HG02571 (cell line): Measurements from ENCODE around the gene TRUB1.
"Not testable (repeated sequence)": the region's sequence is repeated elsewhere in the genome, so short reads cannot be mapped to it uniquely, and the experiment has no call there.

Experiments
- ATAC-seq: cut with Tn5 transposase; IDR thresholded peaks from one replicate; pipeline ENCODE4 v1.9.1; 2021; ENCODE audit warnings: mild to moderate bottlenecking, moderate library complexity; ENCODE audit not compliant: unreplicated experiment

TRUB1 gene

DNA sequence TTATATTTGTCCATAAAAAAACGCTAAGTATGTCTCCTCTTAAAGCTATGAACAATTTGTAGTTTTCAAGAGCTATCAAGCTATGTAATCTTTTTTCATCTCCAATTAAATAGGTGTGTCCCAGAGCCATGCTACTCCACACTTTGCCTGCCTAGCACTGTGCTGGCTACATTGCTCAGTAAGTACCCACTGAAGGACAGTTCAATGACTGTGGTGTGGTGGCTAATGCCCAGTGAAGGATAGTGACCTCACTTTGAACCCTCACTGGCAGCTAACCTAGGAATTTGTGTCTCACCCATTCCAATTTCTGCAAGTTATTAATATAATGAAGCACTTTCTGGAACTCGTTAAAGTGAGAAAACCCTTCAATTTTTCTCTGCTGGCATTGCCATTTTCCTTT, 14.4 kb upstream of the TRUB1 start:
- ATAC-seq = no peak

DNA sequence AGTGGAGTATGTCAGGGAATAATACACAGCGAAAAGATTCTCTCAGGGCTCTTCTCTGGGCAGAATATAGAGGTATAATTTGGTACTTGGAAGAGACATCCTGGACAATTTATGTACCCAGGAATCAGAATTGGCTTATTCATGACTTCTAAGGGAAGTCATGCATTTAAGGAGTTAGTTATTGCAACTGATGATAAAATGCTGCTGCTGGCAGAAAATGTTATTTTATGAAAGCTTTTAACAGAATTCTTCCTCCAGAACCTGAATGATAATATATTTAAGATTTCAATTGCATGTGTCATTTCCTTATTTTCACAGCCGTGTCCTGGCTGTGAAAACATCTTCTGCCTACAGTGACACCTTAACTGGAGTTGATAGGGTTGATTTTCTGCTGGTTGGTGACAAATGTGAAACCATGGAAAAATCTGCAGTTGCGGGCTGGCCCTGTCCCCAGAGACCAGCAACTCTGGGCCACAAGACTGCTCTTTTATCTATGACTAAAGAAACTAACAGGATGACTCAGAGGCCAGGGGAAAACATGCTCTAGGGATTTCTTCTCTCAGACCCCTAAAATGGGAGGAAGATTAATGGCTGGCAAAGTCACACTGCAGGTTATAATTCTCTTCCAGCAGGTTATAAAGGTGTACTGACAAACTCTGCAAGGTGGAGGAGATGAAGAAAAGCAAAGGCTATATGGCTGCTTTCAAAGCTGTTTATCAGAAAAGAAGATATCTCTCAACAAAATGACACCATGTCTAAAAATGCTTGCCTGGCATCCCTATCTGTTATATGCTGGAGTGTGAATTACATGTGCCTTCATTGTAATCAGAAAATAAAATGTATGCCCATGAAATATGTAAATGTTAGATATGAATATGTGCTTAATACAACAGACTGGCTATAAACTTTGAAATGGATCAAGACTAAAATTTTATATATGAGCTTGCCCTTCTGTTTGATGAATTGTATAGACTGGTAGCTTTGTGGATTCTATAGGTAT, 12.1 kb upstream of the TRUB1 start:
- peak; percentile 88 for ATAC-seq

DNA sequence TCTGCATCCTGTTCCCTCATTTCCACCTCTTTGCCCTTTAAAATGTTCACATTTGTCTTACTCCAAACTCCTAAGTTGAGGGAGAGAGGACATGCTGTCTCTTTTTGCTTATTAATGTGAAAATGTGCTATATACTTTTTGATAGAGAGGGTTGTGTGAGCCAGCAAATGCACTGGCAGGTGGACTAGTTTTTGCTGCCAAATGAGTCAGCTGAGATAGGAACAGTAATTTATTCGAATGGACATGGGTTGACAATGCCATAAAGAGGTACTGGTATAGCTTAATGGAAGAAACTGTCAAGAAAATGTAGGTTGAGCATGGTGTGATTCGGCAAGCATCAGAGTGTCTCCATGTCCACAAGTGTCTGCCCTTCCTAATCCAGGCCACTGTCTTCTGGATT, 9.2 kb upstream of the TRUB1 start:
- no peak for ATAC-seq

DNA sequence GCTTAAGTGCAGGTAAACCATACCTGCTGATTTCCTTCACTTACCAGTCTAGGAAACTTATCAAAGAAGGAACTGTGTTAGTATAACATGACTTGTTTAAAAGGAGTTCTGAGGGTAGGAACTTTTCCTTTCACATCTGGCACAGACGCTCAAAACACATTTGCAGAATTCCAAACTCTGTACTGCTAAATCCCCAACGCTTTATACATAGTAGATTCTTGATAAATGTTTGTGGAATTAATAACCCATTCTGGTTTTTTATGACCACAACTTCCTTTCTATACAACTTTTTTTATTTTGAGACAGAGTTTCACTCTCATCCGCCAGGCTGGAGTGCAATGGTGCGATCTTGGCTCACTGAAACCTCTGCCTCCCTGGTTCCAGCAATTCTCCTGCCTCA, 7.7 kb upstream of the TRUB1 start:
- ATAC-seq = no peak

DNA sequence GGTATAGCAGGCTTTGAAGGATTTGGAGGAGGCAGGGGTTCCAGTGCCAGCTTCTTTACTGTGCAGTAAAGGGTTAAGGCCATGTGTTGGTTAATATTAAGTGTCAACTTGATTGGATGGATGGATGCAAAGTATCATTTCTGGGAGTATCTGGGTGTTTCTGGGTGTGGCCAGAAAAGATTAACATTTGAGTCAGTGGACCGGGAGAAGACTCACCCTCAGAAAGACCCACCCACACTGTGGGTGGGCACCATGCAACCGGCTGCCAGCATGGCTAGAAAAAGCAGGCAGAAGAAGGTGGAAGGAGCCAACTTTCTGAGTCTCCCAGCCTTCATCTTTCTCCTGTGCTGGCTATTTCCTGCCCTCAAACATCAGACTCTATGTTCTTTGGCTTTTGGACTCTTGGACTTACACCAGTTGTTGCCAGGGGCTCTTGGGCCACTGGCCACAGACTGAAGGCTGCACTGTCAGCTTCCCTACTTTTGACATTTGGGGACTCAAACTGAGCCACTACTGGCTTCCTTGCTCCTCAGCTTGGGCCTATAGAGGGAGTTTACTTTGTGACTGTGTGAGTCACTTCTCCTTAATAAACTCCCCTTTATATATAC, 6.8 kb upstream of the TRUB1 start:
- no peak for ATAC-seq

DNA sequence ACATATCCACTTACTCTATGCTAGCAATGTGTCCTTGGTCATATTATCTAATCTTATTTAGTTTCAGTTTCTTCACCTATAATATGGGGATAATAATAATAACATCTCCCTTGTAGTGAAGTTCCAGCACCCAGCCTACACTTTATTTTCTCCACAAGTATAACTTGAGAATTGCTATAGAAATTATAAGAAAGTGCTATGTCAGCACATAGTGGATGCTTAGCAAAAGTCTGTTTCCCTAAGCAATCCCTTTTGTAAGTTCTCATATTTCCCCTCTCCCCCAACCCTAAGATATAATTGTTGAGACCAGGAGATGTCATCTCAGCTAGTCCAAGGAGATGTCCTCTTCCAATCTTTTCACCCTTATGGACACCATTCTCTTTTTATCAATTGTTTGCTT, 5.8 kb upstream of the TRUB1 start:
- ATAC-seq = no peak

DNA sequence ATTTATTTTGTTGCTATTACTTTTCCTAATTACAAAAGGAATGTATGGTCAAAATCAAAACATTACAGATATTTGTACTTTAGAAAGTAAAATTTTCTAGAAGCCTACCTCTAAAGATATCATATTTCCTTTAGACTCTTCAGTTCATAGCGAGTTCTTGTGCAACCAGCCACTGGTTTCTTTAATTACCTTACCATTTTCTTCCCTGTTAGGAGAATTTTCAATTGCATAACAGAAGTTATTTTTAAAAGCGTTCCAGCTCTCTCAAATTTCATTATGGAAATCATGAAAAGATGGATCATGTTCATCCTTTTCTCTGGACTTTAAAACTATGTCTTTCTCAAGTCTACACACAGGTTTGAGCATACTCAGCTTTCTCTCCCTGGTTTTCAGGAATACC, 5.0 kb upstream of the TRUB1 start:
- no peak for ATAC-seq

DNA sequence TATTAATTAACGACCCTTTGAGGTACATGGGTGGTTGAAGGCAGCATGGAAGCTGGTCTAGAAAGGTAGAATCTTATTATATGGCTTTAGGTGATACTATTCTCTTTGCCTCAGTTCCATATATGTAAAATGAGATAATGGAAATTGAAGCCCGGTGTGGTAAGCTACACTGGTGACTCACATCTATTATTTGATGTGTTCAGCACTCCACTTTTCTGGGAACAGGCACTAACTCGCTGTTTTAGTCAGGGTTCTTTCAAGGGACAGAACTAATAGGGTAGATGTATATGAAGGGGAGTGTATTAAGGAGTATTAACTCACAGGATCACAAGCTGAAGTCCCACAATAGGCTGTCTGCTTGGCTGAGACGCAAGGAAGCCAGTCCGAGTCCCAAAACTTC, 4.4 kb upstream of the TRUB1 start:
- no peak for ATAC-seq

DNA sequence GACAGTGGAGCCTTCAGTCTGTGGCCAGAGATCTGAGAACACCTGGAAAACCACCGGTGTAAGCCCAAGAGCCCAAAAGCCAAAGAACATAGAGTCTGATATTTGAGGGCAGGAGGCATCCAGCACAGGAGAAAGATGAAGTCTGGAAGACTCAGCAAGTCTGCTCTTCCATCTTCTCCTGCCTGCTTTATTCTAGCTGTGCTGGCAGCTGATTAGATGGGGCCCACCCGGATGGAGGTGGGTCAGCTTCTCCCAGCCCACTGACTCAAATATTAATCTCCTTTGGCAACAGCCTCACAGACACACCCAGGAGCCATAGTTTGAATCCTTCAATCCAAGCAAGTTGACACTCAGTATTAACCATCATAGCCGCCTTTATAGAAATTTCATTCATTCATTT, 4.0 kb upstream of the TRUB1 start:
- not testable (repeated sequence) for ATAC-seq

DNA sequence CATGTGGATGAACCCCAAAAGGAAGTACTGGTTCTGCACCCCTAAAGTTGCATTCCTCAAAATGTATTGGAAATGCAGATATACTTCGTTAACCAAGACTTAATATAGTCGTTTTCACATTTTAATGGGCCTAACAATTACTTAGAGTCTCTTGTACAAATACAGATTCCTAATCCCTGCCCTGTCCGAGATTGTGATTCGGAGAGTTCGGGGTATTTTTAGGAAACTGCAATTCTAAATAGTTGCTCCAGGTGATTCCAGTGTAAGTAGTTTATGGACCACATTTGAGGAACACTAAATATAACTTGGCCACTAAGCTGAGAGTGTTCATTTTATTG, 830 bp downstream of the TRUB1 start:
- no peak for ATAC-seq

DNA sequence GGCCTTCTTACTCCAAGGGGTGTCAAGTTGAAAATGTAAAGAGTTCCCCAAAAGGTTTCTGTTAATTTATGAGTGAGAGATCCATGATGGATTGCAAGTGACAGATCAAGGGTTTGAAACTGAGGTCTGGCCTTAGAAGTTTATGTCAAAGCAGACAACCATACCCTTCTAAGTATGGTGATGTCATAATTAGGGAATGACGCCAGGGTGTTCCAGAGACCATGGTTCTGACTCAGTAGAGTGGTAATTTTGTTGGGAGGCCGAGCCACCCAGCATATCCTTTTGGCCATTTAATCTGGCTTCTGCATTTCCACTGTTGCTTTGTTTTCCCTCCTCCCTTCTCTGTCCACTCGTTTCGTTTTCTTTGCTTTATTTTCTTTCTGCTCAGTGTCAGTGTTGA, 2.7 kb downstream of the TRUB1 start:
- no peak for ATAC-seq

DNA sequence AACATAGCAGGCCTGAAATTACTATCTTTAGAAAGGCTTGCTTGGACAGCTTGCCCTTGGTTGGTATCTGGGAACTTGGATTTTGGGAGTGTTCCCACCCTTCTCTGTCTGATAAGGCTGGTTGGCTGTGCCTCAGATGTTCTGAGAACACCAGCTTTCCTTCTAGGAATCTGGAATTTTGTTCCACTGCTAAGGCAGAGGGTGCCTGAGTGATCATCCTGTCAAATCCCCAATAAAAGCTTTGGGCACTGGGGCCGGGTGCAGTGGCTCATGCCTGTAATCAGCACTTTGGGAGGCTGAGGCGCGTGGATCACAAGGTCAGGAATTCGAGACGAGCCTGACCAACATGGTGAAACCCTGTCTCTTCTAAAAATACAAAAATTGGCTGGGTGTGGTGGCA, 5.0 kb downstream of the TRUB1 start:
- no peak for ATAC-seq

DNA sequence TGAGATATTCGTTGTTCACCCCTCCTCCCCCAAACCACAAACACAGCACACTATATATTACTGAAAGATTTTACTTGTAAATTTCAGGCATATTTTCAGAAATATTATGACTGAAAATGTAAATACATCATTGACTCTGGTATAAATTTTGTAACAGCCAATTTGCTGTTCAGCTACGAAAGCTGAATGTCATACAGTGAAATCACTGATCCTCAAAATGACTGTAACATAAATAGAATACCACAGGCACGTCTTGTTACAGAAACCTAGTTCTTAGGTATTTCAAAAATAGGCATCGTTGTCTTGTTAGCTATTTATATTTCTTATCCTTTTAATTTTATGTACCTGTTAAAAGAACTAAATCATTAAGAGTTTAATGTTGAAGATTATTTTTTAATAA, 15.1 kb downstream of the TRUB1 start:
- ATAC-seq = no peak

DNA sequence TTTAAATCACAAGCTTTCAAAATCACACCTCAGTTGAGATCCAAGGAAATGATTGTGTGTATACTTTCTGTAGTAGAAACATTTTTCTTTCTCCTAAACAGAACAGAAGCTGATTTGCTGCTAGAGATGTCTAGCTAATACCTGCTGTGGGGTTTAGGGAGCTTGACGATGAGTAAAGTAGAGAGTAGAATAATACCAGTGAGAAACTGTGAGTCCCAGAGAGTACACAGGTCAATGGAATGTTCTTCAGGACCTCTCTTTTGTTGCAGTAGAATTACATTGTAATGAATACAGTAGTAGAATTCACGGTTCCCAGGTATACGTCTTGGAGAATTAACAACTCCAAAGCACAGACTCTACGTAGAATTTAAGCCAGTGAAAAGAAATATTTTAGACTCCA, 18.0 kb downstream of the TRUB1 start:
- ATAC-seq = no peak

DNA sequence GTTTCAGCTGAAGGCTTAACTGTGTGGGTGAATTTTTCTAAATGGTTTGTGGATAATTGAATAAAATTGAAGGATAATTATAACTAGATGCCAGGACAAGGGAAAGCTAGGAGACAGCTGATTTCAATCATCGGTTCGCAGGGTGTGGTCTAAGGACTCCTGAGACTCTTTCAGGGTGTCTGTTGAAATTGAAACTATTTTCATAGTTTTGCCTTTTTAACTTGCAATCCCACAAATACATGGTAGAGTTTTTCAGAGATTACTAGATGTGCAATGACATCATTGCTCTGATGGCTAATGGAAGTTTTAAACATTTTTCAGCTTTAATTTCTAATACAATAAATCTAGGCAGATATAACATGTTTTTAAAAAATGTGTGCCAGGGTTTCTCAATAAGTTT, 18.5 kb downstream of the TRUB1 start:
- ATAC-seq = no peak

DNA sequence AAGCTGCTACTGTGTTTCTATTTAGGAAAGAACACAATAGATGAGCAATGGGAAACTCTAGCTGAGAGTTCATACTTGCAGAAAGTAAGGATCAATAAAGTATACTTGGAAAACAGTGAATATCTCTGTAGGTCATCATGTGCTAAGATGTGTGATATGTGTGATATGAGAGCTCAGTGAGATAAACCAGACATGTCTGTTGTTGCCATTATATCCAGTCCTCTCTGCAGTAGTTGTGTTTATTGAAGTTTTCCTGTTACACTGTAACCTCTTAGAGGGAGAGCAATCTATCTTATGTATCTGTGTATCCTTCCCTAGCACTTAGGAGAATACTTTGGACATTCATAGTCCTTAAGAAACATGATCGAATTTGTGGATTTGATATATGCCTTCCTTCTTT, 19.1 kb downstream of the TRUB1 start:
- ATAC-seq = no peak

DNA sequence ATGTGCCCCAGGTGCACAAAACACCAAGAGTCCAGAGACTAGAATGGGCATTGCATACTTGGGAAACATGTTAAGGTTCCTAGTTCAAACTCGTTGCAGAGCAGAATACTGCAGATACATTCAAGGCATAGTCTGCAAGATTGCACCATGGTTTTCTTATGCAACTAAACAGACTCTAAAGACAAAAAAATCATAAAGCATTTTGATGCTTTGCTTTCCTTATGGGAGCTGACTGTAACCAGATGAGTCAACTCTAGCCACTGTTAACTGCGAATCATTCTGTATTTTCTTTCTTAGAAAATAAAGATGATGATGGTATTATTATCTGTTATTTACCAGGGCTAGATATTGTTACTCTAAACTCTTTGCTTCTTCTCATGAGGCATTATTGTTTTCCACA, 19.7 kb downstream of the TRUB1 start:
- no peak for ATAC-seq

DNA sequence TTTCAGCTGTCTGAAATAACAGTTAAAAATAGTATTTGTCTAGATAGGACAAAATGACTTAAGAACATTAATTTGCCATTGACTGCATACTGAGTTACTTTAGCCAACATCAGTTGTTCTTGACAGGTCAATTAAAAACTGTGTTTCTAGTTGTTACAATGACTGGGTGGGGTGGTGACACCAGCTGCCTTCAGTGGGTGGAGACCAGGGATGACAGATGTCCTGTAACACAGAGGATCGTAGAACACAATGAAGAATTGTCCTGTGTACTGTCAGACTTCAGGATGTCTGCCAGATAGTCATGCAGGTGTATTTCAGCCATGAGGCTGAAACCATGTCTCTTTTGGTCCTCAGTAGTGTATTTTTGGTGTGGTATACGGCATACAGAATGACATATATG, 24.4 kb downstream of the TRUB1 start:
- ATAC-seq = no peak

DNA sequence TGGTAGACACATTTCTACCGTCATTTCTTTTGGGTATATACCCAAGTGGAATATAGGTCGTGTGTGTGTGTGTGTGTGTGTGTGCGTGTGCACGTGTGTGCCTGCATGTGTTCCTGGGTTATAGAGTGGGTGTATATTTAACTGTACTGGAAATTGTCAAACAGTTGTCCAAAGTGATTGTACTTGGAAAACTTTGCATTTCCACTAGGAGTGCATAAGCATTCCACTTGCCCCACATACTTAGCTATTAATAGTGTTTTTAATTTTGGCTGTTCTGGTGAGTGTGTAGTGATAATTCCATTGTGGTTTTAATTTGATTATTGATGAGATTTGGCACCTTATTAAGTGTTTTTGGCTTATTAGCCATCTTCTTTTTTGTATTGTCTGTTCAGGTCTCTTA, 25.9 kb downstream of the TRUB1 start:
- no peak for ATAC-seq

DNA sequence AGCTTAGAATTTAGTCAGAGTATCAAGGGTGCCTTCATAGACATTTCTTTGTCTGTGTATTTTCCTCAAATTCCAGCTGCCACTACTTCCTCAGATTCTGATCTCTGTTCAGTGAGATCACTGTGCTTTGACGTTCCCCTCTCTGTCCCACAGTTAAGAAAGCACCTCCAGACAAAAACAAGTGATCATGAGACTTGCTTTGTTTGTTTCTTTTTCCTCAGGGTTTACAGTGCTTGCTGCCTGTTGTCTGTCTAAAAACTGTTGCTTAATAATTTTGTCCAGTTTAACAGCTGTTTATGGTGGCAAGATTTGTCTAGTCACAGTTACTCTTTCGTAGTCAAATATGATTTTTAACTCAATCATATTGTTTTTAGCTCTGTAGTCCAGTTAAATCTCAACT, 29.1 kb downstream of the TRUB1 start:
- no peak for ATAC-seq

DNA sequence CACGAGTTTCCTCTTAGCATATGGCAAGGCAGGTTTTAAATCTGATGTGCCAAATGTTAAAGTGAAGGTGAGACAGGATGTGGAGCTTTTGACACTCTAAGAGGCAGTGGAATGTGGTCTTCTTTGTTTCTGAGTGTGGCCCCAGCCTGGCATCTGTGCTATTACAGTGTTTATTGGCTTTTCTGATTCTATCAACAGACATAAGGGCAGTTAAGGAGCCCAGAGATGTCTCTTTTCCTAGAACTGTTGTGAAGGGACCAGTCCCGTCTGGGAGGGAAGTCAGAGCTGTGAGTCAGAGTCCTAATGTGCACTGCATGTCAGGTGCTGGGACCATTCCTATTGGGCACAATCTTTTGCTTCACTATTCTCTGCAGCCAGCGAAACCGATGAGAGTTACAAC, 32.5 kb downstream of the TRUB1 start:
- no peak for ATAC-seq

DNA sequence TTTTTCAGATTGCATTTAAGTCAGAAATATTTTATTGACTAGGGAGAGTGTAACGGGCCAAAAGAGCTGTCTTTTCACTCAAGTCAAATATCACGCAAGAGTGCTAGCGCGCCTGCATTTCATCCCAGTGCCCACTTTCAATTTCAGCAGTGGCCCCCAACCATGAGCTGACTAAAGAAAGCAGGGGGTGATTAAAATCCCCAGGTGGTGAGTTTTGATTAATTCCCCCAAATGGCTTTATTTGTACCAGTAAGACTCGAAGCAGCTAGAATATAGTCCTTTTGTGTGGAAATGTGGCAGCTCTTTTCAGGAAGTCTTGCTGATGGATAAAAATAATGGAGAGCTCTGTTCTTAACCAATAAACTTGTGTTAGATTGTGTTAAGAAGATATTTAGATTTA, 35.3 kb downstream of the TRUB1 start:
- ATAC-seq = no peak

DNA sequence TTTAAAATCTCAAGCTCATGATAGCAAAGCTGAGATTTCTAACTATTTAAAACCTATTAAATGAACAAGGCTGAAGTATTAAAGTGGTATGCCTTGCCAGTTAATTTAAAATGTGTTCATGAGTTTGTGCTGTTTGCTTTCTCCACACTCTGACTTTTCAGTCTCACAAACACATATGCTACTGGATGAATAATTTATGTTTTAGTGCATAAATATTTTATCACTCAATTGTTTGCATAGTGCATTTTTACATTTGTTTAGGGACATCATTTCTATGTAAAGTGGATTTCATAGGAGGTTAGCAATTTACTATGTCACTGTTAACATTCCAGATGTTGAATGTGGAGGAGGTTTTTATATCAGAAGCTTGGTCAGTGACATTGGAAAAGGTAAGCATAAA, 36.0 kb downstream of the TRUB1 start:
- ATAC-seq = no peak
